Epithelial cell of proximal tubule (primary cell): Measurements from ENCODE around the gene OR10G4. TPM values are rescaled to one million over a fixed set of nuclear protein-coding genes. Genes with fewer than 3 reads are reported as not detected.

Source experiments
- DNase-seq: peaks from one replicate; pipeline ENCODE4 v3.0.0-alpha.2; 2011; ENCODE audit warnings: low read depth
- H3K4me3 ChIP-seq: 2 replicates; pipeline ENCODE4 v1.5.1; 2011; ENCODE audit warnings: low read depth, mild to moderate bottlenecking, low read length
- CTCF ChIP-seq: conservative IDR thresholded peaks from 2 replicates; pipeline ENCODE4 v1.5.1; 2012; ENCODE audit warnings: low read depth, mild to moderate bottlenecking, low read length
- total RNA-seq: library from RNA; depleted of rRNA; stranded (reverse); fragments of >200 nt; gene quantifications from 2 replicates; pipeline ENCODE4 v1.2.3, GENCODE V29; 2015

Gene OR10G4
- total RNA-seq, 1 donor from 2014 or later: not detected

GRCh38 chr11:124052966-124053365 is 40.2 kb downstream of the OR10G4 start:
- no peak for DNase-seq
- H3K4me3 ChIP-seq: no peak overlapping the region
- TF ChIP-seq CTCF: no peak

Other genes with a start within 250 kb of the OR10G4 start
- not detected in 2 replicates for gene OR6M1, start 206.6 kb upstream of the OR10G4 start, total RNA-seq
- gene TMEM225, start 127.3 kb upstream of the OR10G4 start, total RNA-seq: not detected in 2 replicates
- not detected in 2 replicates for gene OR8D4, start 110.8 kb upstream of the OR10G4 start, total RNA-seq
- gene OR4D5, start 73.4 kb upstream of the OR10G4 start, total RNA-seq: not detected in 2 replicates
- gene OR6T1, start 69.2 kb upstream of the OR10G4 start, total RNA-seq: not detected in 2 replicates
- gene OR10S1, start 35.2 kb upstream of the OR10G4 start, total RNA-seq: not detected in 2 replicates
- gene OR10G6, start 17.8 kb upstream of the OR10G4 start, total RNA-seq: not detected in 2 replicates
- gene OR10G9, start 10.0 kb downstream of the OR10G4 start, total RNA-seq: not detected in 2 replicates
- gene OR10G8, start 13.8 kb downstream of the OR10G4 start, total RNA-seq: not detected in 2 replicates
- gene OR10G7, start 28.3 kb downstream of the OR10G4 start, total RNA-seq: not detected in 2 replicates
- 12.1 and 13.1 TPM in 2 replicates for gene VWA5A, start 102.5 kb downstream of the OR10G4 start, total RNA-seq
- not detected in 2 replicates for gene OR10D3, start 170.3 kb downstream of the OR10G4 start, total RNA-seq
- gene OR8G1, start 228.1 kb downstream of the OR10G4 start, total RNA-seq: not detected in 2 replicates
- not detected in 2 replicates for gene OR8G5, start 243.4 kb downstream of the OR10G4 start, total RNA-seq